ENCODE results near the gene TENT4B. TPM values are rescaled to one million over a fixed set of nuclear protein-coding genes. Genes with fewer than 3 reads are reported as not detected.

Gene TENT4B
- total RNA-seq, 2 donors from 2014 or later: 15.0 to 15.9 TPM

- ATAC-seq (ENCODE audit: insufficient number of reproducible peaks, low FRiP score, low read depth) (no peak), DNase-seq (ENCODE audit: low spot score) (no peak)
- Histone ChIP-seq H3K27ac (peak overlapping the region; percentile 53 to 55), H3K9me3 (no peaks in the 10 kb centered on the region), H3K4me3 (peak overlapping the region; percentile 82), H3K36me3 (no peaks in the 10 kb centered on the region), H3K4me1 (ENCODE audit: control insufficient read depth in 1 of 2, low read depth in 2 of 2) (peaks cover 38 to 59% of the 10 kb centered on the region in 2 donors), H3K27me3 (replicated peaks; ENCODE audit: insufficient read depth) (no peaks in the 10 kb centered on the region)
- no peak for TF ChIP-seq CTCF (IDR thresholded peaks at IDR 0.05)
Observed at GRCh38 chr16:50155925-50156324, 2.8 kb downstream of the TENT4B start.

GRCh38 chr16:50156590-50156989 lies 3.5 kb downstream of the TENT4B start:
- DNase-seq (ENCODE audit: low spot score): no peak
- ATAC-seq (ENCODE audit: insufficient number of reproducible peaks, low FRiP score, low read depth): no peak
- no peaks in the 10 kb centered on the region for H3K36me3 ChIP-seq
- H3K27ac ChIP-seq: peak overlapping the region; percentile 53 to 55
- peaks cover 42 to 64% of the 10 kb centered on the region in 2 donors for H3K4me1 ChIP-seq (ENCODE audit: control insufficient read depth in 1 of 2, low read depth in 2 of 2)
- H3K4me3 ChIP-seq: peak overlapping the region; percentile 82
- no peaks in the 10 kb centered on the region for H3K9me3 ChIP-seq
- H3K27me3 ChIP-seq (replicated peaks; ENCODE audit: insufficient read depth): no peaks in the 10 kb centered on the region
- no peak for TF ChIP-seq CTCF (IDR thresholded peaks at IDR 0.05)

- DNase-seq (ENCODE audit: low spot score) (no peak), ATAC-seq (ENCODE audit: insufficient number of reproducible peaks, low FRiP score, low read depth) (no peak)
- H3K27ac ChIP-seq: peak overlapping the region; percentile 52 to 62
- H3K4me1 ChIP-seq (ENCODE audit: control insufficient read depth in 1 of 2, low read depth in 2 of 2): peaks cover 58 to 81% of the 10 kb centered on the region in 2 donors
- peak overlapping the region; percentile 33 for H3K4me3 ChIP-seq
- no peaks in the 10 kb centered on the region for H3K36me3 ChIP-seq
- TF ChIP-seq CTCF (IDR thresholded peaks at IDR 0.05): no peak
- no peaks in the 10 kb centered on the region for H3K27me3 ChIP-seq (replicated peaks; ENCODE audit: insufficient read depth)
- H3K9me3 ChIP-seq: no peaks in the 10 kb centered on the region
Observed at GRCh38 chr16:50160495-50161164, 7.5 kb downstream of the TENT4B start.

- DNase-seq (ENCODE audit: low spot score): no peak
- H3K4me3 ChIP-seq: no peak overlapping the region
- ATAC-seq (ENCODE audit: insufficient number of reproducible peaks, low FRiP score, low read depth): no peak
- peak overlapping the region; percentile 18 to 62 for H3K27ac ChIP-seq
- H3K36me3 ChIP-seq: no peaks in the 10 kb centered on the region
- TF ChIP-seq CTCF (IDR thresholded peaks at IDR 0.05): no peak
- peaks cover 60 to 81% of the 10 kb centered on the region in 2 donors for H3K4me1 ChIP-seq (ENCODE audit: control insufficient read depth in 1 of 2, low read depth in 2 of 2)
- H3K27me3 ChIP-seq (replicated peaks; ENCODE audit: insufficient read depth): no peaks in the 10 kb centered on the region
- H3K9me3 ChIP-seq: no peaks in the 10 kb centered on the region
Observed at GRCh38 chr16:50161950-50162349, 8.8 kb downstream of the TENT4B start.

GRCh38 chr16:50165473-50165872 lies 12.4 kb downstream of the TENT4B start:
- Histone ChIP-seq H3K9me3 (no peaks in the 10 kb centered on the region), H3K27me3 (replicated peaks; ENCODE audit: insufficient read depth) (no peaks in the 10 kb centered on the region), H3K27ac (peak overlapping the region; percentile 34 to 65), H3K4me3 (no peak overlapping the region), H3K4me1 (ENCODE audit: control insufficient read depth in 1 of 2, low read depth in 2 of 2) (peaks cover 41 to 77% of the 10 kb centered on the region in 2 donors), H3K36me3 (no peaks in the 10 kb centered on the region)
- ATAC-seq (ENCODE audit: insufficient number of reproducible peaks, low FRiP score, low read depth) (no peak), DNase-seq (ENCODE audit: low spot score) (no peak)
- no peak for TF ChIP-seq CTCF (IDR thresholded peaks at IDR 0.05)
